GM12873 (cell line): ENCODE measurements around the gene FREM3.

Experiments used
- TF ChIP-seq, protein P1 (sequence below): IDR thresholded peaks from 2 replicates; pipeline ENCODE4 v1.5.1; 2012; ENCODE audit warnings: low read depth, mild to moderate bottlenecking, moderate library complexity, low read length, control low read depth; ENCODE audit not compliant: insufficient read depth; ENCODE audit errors: missing control alignments

FREM3 gene

DNA sequence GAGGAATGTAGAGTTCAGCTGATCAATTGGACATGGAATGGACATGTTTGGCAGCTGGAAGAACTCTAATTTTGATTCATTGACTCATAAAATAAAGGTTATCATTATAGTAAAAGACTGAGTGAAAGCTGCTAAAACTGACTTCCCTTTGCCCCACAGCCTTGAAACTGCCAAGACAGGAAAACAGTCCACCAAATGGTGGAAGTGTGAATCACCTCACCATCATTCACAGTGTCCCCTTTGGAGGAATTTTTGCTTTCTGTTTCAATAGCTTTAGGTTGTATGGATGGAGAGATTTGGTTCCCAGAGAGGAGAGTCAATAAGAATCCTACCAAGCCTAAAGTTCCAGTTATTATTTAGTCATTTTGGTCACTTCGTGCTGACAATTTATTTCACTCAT, 20.8 kb upstream of the FREM3 start:
- TF ChIP-seq, protein P1, sequence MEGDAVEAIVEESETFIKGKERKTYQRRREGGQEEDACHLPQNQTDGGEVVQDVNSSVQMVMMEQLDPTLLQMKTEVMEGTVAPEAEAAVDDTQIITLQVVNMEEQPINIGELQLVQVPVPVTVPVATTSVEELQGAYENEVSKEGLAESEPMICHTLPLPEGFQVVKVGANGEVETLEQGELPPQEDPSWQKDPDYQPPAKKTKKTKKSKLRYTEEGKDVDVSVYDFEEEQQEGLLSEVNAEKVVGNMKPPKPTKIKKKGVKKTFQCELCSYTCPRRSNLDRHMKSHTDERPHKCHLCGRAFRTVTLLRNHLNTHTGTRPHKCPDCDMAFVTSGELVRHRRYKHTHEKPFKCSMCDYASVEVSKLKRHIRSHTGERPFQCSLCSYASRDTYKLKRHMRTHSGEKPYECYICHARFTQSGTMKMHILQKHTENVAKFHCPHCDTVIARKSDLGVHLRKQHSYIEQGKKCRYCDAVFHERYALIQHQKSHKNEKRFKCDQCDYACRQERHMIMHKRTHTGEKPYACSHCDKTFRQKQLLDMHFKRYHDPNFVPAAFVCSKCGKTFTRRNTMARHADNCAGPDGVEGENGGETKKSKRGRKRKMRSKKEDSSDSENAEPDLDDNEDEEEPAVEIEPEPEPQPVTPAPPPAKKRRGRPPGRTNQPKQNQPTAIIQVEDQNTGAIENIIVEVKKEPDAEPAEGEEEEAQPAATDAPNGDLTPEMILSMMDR: no peak

DNA sequence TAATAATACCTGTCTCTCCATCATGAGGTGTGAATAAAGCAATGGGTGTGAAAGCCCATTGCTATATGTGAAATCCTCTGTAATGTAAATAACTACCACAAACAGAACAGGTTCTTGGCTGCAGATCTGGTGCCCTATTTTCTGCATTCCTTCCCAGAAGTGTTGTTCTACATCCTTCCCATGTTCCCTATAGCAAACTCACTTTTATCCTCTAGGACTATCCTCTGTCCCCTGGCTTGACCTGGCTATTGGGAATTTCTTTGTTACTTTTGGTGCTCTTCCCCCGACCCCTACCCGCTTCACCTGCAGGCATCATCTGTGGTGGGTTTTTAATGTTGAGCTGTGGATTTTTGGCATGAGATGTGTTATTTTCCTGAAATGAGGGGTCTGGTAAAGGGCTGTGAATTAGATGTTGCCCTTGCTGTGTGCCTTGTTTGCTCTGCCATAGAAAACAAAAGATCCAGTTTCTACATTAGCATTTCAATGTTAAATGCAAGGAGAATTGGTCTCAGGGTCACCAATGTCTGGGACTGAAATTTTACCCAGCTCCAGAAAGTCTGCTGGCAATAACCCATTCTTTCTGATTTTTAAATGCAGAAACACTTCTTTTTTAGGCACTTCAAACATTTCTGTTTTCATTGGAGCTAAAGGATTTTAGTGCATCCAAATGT, 13.6 kb upstream of the FREM3 start:
- TF ChIP-seq, protein P1: no peak

DNA sequence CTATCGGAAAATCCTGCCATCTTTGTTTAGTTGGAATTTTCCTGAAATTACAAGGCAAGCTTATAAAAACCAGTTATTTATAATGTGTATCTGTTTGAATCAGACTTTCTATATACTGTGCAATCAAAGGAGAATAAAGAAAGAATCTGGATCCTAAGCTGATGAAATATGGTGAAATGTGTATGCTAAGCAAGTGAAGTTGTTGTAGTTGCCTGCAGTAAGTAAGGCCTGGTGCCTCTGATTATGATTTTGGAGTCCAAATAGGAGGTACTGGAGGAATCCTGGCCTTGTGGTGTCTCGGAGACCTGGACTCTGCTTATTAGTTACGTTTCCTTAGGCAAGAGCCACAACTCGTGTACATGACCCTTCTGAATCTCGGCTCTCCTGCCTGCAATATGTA, 13.1 kb upstream of the FREM3 start:
- TF ChIP-seq, protein P1: no peak

DNA sequence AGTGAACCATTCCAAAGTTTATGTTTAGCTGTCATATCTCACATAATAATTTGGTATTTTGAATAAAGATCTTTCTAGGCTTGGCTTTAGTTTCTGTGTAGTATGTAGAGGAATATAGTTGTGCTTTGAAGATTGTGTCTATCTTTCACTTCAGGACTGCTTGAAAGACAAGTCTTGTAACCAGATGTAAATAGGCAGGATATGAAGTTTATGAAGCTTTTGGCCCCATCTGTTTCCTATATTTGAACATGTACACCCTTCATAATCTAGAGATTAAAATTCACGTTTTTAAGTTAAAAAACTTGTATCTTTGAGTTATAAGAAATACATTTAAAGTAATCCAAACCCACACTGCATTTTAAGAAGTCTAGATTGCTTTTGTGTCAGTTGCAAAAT, 11.7 kb upstream of the FREM3 start:
- TF ChIP-seq, protein P1: no peak

DNA sequence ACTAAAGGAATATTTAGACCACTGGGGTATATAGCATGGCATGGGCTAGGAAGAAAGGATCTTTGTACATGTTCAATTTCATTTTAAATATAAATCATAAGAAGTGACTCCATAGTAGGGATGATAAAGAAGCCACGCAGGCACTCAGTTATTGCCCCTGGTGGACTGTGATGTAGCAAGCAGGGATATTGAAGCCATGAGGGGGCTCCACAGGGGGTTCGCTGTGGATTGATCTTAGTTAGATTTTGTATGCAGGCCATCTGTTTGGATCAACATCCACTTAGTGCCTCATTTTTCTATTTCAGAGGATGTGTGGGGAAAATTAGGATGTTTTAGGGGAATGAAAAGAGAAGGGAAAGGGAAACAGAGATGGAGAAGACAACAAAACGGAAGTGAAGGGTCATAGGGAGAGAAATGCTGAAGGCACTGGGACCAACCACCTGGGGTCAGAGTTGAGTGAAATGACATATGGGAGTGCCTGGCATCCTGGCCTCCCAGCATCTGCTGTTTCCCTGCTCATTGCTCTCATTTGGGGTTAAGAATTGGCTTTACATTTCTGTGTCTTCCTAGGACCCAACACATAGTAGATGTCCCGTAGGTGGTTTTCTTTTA, 11.2 kb upstream of the FREM3 start:
- TF ChIP-seq, protein P1: no peak

DNA sequence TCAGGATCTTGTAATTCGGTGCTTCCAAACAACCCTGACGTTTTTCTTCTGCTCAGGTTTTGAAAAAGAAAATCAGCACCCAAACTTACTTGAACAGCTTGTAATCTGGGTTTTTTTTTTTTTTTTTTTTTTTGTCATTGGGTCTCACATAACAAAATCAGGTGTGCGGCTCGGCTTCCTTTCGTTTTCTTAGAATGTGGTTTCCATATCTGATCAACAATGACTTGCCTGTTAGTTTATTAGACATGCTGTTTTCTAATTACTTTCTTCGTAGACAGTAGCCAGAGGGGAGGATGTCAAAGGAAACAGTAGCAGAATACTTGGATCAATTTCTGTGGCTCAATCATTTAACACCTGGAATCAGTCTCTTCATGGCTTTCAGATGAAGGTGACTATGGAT, 890 bp upstream of the FREM3 start:
- TF ChIP-seq, protein P1: no peak

DNA sequence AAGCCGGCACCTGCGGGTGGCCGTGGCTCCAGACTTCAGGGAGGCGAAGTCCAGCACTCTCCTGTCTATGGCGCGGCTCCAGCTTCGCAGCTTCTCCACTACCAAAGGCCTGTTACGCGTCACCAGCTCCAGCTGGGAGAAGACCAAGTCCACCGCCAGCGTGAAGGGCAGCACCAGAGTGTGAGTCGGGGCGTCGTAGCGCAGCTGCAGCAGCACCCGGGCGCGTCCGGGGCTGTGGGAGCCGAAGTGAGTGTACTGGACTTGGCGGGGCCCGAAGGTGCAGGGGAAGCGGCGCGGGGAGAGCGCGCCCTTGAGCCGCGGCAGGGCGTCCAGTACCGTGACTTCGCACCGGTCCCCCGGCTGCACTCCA, 444 bp downstream of the FREM3 start:
- TF ChIP-seq, protein P1: no peak
